GM18499 (cell line): ENCODE data around the gene FPR2.

Source experiments
- ATAC-seq: cut with Tn5 transposase; IDR thresholded peaks from one replicate; pipeline ENCODE4 v1.9.1; 2021; ENCODE audit warnings: moderate number of reproducible peaks; ENCODE audit not compliant: insufficient read depth, unreplicated experiment

Gene FPR2

DNA sequence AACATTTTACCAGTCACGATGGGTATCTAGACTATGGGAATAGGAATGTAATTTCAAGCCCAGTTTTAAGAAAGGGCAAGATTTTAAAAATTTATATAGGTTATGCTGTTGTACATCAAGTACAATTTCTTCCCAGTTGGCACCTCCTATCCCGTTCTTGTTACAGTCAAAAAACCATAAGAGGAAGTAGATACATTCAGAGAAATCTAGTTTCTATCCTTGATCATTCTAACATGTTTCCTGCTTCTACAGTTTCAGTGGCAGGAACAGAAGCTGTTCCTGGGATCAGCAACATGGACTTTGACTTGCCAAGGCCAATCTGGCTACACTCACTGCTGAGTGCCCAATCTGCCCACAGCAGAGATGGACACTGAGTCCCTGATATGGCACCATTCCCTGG lies 19.3 kb downstream of the FPR2 start:
- no peak for ATAC-seq

DNA sequence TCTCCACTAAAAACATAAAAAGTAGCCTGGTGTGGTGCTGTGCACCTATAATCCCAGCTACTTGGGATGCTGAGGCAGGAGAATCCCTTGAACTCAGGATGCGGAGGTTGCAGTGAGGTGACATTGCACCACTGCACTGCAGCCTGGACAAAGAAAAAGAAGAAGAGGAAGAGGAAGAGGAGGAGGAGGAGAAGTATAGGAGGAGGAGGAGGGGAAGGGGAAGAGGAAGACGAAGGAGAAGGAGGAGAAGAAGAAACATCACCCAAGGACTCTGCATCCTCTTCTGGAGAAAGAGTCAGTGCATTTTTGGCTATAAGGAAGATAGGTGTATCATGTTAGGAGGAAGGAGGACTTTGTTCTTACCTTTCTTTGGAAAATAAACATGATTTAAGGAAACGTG lies 21.0 kb downstream of the FPR2 start:
- no peak for ATAC-seq

DNA sequence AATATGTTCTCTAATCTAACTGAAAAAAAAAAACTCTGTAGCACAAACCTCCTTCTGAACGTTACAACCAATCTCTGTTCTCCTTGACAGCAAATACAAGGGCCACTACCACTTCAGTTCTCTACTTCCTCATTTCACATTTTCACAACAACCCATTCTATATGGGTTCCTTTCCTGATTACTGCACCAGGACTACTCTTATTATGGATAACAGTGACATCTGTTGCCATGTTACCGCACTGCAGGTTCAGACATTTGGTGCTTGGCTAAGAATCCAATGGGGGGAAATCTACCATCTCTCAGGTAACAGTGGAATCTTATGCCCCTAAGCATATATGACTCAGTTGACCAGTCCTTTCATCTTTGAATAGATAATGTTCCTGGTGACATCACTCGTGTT lies 22.4 kb downstream of the FPR2 start:
- no peak for ATAC-seq

DNA sequence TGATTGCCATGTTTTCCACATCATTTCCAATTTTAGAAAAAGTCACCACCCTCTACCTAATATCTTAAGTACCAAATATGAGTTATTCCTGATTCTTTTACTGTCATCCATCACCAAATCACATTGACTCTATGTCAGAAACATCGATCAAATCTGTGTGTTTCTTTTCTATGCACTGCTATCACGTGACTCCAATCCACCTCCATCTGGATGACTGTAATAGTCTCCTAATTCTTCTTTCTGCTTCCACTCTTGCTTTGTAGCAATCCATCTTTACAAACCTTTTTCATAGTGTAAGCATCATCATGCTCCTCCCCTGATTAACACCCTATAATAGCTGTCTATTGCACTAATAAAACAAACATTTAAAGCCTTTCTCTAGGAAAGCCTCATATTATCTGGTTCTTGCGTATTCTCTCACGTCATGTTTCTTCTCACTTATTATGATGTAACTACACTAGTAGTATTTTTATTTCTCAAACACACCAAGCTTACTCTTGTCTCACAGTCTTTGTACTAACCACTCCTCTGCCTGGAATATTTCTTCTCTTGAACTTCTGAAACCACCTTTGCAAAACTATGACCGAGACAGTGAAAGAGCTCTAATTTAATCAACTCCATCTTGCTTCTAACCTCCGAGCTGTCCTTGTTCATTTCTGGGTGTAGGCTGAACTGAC lies 23.3 kb downstream of the FPR2 start:
- ATAC-seq = no peak

DNA sequence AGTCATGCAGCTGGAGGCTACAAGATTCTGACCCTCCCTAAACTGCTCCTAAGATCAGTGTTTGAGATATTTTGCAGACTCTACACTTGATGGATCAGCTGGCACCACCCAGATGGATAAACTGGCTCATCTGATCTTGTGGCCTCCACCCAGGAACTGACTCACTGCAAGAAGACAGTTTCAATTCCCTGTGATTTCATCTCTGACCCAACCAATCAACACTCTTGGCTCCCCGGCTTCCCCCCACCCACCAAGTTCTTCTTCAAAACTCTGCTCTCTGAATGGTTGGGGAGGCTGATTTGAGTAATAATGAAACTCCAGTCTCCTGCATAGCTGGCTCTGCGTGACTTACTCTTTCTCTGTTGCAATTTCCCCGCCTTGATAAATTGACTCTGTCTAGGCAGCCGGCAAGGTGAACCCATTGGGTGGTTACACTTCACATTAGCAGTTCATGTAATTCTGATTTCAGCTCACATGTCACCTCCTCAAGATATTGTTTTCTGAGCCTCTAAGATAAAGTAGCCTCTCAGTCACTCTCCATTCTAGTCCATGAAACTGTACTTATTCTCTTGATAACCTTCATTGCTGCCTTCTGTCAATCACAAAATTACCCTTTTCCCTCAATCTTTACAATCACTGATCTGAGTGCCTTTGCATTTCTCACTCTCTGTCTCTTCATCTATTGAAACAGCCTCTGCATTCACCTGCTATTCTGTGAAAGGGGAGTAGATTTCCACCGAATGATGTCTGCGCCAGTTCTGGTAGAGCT lies 24.1 kb downstream of the FPR2 start:
- ATAC-seq = no peak

DNA sequence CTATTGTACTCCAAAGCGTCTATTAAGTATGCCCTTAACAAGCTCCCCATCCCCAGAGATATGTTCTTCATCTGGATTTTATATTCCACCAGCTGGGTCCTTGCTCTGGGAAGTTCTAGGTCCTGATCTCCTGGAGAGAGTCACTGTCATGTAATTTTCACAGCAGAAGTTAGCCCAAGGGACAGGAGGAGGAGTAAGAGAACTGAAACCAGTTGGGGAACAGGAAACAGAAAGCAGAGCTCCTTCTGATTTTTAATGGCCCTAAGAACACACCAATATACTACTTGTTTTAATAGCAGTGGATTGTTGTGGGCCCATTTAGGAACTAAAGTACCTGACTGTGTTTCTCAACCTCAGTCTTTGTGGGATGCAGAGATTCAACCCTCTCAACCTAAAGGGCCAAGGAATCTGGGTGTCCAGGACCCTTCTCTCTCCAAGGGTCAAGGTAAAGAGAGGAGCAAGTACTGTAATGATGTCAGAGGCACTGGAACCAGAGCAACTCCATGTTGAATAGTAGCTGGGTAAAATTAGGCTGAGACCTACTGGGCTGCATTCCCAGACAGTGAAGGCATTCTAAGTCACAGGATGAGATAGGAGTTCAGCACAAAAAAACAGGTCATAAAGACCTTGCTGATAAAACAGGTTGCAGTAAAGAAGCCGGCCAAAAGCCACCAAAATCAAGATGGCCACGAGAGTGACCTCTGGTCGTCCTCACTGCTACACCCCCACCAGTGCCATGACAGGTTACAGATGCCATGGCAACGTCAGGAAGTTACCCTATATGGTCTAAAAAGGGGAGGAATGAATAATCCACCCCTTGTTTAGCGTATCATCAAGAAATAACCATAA lies 25.9 kb downstream of the FPR2 start:
- no peak for ATAC-seq

DNA sequence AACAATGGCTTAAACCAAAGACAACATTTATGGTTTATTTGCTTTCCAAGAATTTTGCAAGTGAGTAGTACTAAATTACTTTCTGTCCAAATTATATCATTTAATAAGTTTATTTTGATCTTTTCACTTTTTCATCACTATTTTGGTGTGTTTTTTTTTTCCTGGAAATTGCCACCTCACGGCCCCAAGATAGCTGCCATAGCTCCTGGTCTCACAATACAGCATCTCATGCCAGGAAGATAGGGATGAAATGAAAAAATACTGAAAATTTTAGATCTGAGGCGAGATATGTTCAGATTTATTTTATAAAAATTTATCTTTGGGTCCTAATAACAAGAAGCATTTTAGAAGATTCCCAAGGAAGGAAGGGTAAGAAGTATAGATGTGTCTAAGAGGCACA lies 27.0 kb downstream of the FPR2 start:
- no peak for ATAC-seq

DNA sequence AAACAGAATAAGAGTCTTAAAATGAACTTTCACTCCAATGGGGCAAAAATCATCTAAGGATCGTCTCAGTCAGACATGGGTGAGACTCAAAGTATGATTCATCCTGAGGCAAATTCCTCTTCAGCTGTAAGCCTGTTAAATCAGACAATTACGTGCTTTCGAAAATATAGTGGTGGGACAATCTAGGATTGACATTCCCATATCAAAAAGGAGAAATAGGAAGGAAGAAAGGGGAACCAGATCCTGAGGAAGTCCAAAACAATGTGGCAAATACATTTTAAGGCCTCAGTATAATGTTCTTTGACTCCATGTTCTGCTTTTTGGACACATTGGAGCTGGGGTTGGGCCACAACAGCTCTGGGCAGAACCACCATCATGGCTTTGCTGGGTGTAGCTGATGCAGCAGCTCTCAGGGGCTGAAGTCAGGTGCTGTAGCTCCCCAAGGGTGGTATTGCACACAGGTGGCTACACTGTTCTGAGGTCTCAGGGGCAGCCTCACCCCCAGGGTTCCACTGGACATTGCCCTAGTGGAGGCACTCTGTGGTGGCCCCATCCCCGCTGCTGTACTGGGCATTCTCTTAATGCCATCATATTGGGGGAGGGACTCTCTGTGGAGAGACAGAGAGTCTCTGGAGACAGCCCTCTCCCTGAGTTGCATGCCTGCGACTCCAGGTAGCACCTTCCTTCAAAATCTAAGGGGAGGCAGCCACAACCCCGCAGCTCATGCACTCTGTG lies 28.2 kb downstream of the FPR2 start:
- ATAC-seq = no peak

DNA sequence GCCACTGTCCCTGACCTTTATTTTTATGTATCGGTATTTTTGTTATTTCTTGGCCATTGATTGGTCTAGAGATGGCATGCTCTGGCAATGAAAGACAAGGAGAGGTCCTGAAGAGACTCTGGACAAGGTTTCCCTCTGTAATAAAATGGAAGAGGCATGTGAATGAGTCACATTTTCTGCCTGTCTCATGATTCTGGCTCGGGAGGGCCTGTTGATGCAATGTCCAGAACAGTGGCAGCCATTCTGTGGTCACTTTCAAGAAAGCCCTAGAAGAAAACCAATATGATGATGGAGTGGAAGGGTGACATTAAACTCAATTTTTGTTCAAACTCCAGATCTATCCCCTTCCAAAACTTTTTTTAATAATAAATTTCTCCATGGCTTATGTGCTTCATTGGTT lies 32.0 kb downstream of the FPR2 start:
- ATAC-seq = no peak

DNA sequence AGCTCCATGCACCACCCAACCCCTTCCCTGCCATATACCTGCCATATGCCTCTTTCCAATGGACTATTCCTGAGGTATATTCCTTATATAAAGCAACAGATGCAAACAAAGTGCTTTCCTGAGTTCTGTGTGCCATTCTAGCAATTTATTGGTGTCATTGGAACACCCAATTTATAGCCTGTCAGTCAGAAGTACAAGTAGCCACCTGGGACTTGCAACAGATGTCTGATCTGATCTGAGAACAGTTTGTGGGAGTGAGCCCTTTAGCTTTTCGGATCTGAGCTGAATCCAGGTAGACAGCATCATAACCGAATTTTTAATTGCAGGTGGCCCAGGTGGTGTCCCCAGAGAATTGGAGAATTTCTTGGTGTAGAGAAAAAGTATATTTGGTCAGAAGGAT lies 33.0 kb downstream of the FPR2 start:
- ATAC-seq = no peak

DNA sequence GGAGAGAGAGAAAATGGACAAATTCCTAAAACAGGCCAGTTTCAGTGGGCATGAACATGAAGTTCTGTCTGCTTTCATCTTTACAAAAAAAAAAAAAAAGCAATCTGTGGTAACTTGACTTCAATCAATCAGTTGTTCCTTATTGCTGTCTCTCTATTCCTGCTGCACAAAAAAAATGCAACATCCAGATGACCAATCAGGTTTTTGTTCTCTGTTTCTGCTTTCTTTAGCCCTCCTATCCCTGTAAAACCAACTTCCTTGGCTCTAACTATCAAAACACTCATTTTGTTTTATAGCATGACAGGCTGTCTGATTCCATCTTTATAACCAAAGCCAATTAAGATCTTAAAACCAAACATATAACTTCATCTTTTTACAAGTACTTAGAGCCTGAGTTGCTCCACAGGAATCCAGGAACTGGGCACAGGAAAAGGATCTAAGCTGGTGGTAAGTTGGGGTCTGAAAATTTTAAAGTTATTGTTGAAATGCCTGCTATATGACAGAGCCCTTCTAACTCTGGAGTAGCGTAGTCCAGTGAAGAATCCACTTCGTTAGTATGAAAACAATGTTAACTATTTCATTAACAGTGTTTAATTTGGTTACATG lies 34.0 kb downstream of the FPR2 start, which contains the start of gene FPR3:
FPR3 (plus strand) TSS at position 273 of the 606 bp plus-strand sequence. CDS start 28,592 bp downstream, outside the sequence.
- ATAC-seq = no peak

DNA sequence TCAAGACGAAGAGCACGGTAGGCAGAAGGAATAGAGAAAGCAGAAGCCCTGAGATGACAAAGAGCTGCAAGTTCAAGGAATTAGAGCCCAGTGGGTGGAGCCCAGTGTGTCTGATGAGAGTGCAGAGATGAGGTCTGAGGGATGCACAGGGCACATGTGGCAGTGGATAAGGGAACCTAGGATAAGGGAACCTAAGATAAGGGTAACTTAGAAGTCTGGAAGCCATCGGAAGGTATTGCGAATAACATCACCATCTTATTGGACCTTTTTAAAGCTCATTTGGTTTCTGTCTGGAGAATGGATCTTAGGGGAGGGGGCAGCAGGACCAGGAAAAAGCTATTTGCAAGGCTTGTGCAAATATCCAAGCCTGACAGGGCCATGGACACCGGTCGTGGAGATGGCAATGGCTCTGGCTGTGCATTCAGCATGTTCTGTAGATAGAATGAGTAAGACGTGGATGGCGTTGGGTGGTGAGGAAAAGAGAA lies 35.3 kb downstream of the FPR2 start:
- no peak for ATAC-seq

DNA sequence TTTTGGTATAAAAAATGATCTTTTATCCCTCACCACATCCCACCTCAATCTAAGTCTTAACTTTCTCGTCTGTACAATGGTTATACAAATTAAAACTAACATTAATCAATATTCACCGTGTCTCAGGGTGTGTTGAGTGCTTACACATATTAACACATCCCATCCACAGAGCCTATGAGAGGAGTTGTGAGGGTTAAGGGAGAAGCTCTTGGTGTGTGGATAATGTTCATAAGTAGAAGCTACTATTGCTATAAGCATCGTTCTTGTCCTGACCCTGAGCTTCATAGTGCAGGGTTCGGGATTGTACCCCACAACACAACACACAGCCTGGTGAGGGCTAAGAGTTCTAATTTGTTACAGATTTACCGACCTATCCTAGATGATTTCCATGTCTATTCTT lies 36.5 kb downstream of the FPR2 start:
- no peak for ATAC-seq

DNA sequence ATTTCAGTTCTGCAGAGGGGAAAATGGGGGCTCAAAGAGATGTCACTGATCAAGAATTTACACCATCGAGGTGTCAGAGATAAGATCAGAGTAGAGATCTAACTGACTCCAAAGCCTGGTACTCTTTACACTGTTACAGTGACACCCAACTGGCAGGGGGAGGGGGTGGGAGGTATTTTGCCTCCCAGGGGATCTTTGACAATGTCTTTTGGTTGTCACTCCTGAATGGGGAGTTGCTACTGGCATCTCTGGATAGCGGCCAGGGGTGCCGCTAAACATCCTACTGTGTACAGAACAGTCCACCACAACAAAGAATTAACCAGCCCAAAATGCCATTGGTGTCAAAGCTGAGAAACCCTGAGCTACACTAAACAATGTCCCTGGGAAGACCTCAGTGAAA lies 37.1 kb downstream of the FPR2 start:
- ATAC-seq = no peak

DNA sequence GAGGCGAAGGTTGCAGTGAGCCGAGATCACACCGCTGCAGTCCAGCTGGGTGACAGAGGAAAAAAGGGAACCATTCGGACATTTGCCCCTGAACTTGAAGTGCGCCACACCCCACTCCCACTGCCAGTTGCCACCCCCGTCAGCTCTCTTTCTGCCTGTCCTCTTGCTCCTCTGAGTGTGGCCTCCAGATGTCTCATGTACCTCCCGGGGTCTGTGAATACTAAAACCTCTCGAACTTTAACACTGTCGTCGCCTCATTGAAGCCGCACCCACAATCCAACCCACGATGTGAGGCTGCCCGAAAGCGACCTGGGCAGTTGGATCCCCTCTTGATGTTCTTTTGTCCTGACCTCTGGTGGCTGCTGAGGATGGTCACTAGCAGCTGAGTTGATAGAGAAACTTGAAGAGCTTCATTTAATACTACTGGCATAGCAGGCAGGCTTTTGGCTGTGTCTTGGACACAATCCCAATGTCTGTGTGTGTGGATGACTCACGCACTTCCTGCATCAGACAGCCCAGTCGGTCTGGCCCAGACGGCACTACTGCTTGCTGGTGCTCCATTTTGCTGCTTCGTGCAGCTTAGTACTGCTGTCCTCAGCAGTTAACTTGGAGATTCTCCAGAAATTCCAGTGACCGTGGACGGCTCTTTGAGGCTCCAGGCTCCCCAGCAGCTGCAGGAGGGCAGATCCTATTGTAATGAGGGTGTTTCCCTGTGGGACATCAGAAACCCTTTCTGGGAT lies 38.2 kb downstream of the FPR2 start:
- ATAC-seq = no peak

DNA sequence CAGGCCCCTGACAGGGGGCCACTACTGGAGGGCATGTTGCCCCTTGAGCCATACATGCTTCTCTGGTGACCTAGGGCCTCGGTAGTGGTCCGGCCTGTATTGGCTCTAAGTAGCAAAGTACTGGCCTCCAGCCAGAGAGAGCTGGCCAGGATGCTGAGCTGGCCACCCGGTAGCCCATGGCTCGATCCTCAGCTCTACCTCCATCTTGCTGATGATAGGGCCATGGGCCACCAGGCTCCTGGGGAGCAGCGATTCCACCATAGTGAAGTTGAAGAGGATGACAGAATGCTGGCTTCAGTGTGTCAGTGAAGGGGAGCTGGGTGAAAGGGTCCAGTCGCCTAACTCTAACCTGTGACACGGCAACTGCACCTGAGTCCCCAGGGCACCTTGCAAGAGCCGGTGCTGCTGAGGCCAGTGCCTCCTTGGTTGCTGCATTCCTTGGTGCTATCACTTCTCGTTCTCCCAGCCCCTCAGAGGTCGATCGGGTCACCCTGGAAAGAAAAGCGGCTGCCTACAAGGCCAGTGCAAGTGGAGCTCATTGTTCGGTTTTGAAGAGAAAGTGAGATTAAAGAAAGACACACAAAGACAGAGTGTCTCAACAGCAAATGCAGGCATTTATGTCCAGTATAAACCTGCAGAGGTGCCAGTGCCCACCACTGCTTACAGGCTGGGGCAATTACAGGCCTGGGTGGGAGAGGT lies 38.9 kb downstream of the FPR2 start:
- no peak for ATAC-seq

DNA sequence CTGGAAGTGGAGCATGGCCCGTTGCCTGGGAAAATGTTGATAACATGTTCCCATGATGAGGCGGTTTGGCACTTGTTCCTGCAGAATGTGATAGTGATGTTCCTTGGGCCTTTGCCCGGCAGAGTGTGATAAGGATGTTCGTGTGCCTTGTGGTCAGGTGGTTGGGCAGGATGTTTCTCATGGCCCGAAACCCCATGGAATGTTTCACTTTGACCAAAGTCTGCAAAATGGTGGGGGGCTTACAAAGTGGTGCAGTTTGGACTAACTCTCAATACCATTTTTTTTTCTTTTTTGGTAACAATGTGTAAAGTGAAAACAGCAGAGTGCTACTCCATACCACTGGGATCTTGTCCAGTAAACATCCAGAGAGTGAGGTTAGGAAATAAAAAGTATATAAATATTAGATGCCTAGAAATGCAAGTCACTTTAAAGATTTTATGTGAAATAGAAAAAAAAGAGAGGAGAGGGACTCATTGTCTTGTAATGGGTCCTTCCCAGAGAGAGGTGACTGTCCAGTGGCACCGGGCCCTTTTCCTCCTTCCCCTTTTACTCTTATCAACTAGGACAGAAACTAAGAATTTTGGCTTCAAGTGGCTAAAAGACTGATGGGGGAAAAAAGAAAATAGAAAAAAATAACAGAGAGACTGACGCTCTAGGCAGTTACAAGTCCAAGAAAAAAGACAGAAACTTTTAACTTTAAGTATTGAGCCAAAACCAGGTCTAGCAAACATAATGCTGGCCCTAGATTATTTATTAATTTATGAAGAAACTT lies 39.7 kb downstream of the FPR2 start:
- no peak for ATAC-seq

DNA sequence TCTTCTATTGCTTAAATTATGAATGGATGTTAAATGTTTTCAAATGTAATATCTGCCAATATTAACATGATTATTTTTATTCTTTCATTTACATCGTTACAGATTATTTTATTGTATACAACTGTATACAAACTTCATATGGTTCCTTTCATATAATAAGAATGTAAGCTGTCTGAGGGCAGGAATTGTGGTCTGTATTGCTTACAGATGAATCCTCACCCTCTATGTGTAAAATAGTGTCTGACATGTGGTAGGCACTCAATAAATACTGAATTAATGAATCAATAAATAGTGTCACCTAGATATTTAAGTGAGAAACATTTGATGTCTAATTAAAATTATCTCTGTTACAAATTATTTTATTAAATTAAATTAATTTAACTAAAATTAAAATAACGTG lies 41.8 kb downstream of the FPR2 start:
- ATAC-seq = no peak
